Effector CD4-positive, alpha-beta T cell (primary cell): Measurements from ENCODE around the gene NEK1.

Experiments
- DNase-seq: peaks from one replicate; pipeline ENCODE4 v3.0.0-alpha.2; 2020

Gene NEK1

DNA sequence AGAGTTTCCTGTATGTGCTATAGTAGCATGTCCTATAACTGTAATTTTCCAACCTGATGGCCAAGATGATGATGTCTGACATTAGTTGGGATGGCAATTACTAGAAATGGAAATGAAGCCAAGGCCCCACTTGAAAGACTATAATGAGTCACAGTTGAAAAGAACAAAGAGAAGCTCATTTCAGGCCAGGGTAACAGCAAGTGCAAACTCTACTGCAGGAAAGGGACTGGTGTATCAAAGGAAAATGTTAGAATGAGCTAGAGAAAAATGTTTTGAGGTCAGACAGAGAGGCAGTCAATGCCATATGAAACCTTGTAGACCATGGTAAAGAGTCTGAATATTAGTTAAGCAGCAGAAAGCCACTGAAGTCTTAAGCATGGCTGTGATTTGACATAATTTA lies 195.4 kb downstream of the NEK1 start:
- no peak for DNase-seq

DNA sequence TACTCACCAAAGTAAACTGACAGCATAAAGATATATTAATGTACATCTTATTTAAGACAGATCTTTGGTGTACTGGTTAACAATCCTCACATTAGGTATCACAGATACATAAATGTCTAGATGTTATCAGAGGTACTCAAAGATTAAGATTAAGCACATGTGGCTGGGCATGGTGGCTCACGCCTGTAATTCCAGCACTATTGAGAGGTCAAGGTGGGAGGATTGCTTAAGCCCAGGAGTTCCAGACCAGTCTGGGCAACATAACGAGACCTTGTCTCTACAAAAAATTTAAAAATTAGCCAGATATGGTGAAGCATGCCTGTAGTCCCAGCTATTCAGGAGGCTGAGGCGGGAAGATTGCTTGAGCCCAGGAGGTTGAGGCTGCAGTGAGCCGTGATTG lies 195.9 kb downstream of the NEK1 start:
- DNase-seq, result no peak

DNA sequence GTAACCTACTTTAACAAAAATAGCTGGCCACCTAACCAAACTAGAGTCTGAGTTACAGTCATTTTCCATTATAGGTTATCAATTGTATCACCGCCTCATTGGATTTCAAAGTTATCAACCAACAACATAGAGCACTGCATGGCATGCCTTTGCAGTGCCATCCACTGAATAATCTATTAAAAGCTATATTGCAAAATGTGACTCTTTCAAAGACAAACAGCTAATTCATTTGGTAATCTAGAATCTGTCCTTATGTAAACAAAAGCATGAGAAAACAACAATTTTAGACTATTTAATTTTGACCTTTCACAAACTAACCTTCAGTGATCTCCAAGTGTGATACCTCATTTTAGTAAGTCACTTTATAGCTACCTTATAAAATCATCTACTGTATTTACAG lies 197.5 kb downstream of the NEK1 start:
- no peak for DNase-seq

DNA sequence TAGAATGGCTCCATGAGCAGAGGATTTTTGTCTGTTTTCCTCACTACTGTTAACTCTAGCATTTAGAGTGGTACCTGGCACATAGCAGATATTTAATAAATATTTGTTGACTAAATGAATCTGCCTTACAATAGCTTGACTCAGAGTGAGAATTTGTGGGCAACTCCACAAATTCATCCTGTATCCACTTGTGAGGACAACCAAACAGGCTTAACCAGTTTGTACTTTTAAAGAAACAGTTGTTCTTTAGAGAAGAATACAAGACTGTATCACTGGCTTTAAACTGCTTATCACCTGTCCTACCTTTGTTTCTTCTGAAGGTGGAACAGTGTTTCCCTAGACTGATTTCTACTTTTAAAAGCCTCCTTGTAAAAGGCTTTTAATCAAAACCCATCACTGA lies 200.3 kb downstream of the NEK1 start:
- no peak for DNase-seq

DNA sequence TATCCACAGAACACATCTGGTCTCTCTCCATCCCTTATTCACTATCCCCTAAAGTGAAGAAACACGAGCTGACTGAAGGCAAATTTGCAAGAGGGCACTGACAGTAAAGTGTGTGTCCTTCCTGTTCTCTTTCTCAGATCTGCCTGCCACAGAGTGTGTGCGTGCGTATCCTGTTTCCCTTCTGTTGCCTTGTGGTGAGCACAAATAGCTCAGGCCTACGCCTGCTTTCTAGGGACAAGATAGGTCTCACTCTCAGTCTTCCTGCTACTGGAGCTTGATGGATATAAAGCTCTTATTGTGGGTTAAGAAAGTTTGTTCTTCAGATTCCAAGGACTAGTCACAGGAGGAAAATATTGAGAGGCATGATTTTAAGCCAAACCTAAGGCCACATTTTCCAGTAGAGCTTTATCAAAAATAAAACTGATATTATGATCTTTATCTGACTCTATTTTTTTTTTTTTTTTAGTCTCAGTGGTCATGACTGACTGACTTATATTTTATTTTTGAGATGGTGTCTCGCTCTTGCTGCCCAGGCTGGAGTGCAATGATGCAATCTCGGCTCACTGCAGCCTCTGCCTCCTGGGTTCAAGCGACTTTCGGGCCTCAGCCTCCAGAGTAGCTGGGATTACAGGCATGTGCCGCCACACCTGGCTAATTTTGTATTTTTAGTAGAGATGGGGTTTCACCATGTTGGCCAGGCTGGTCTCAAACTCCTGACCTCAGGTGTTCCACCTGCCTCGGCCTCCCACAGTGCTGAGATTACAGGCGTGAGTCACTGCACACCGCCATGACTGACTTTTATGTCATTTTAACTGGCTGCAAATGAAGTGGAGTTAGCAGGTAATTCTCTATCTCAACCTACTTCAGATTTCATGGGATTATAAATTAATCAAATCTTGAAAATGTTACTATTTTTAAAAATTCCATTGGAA lies 201.3 kb downstream of the NEK1 start:
- DNase-seq, result peak; percentile 2

DNA sequence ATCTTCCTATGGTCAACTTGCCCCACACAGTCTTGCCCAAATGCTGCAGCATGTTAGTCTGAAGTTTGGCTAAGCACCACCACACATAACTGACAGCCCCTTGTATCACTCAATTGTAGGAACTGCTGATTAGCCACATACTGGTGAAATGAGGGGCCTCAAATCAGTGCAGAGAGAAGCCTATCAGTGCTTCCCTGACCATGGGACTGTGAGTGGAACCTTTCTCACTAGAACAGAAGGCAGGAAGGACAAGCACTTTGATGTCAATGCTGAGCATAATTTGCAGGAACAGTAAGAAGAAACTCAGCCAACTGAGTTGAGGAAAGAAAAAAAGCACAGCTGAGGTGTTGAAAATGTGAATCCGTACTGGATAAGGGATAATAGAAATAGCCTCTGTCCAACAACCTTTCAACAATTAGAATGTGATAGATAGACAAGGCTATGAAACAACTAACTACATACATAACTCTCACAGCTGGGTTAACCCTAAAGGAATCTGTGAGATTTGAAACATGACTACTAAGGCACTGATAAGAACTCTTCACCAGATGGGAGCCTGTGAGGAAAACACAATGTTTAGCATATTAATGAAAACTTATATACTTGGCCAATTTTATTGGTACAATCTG lies 205.1 kb downstream of the NEK1 start:
- no peak for DNase-seq

DNA sequence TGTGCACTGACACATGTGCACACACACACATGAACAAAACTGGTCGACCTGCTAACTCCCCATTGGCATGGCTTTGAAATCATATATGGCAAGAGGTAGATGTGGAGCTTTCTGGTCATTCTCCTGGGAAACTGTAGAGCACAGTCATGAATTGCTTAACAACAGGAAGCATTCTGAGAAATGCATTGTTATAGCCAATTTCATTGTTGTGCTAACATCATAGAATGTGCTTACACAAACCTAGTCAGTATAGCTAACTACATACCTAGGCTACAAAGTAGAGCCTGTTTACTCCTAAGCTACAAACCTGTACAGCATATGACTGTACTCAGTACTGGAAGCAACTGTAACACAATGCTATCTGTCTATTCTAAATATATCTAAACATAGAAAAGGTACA lies 207.4 kb downstream of the NEK1 start:
- no peak for DNase-seq

DNA sequence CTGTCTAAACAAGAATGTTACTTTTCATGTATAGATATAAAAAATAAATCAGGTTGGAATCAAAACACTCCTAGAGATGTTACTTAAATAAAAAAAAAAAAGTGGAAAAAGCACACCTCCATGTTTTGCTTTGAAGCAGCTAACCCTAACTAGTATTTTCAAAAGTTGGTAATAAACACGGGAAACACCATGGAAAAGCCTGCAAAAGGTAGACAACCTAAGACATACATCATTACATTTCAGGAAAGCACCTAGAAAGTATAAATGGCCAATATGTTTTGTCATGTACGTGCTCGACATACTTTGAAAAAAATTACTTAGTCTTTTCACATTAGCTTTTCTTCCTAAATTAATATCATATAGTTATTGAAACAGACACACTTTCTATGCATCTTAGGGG lies 211.6 kb downstream of the NEK1 start:
- DNase-seq, result no peak

DNA sequence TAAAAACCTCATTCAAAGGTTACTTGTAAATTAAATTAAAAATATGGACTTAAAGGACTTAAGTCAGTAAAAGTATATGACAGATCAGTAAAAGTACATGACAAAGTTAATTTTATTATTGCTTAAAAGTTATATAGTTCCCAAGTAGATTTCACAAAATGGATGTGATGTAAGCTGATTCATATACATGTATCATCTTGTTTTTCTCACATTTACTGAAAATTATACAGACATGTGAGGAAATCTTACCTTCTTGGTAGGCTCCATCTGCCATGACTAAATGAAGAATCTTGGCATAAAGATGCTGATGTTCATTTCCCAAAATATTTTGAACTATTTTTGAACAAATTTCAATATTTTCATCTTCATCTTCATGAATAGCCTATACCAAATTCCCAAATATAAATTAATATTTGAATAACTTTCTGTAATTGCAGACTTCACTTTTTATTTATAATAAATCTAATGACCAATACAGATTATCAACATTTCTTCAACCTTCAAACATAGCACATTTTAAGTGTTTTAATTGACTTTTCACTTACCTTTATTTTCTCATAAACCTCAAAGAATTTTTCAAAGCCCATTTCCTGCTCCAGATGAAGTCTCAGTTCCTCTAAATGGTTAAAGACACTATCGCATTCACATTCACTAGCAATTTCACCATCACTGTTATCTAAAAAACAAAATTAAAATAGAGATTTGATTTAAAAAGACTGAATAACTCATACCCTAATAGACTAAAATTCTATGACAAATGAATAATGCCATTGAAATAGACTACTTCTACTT lies 212.2 kb downstream of the NEK1 start:
- no peak for DNase-seq

DNA sequence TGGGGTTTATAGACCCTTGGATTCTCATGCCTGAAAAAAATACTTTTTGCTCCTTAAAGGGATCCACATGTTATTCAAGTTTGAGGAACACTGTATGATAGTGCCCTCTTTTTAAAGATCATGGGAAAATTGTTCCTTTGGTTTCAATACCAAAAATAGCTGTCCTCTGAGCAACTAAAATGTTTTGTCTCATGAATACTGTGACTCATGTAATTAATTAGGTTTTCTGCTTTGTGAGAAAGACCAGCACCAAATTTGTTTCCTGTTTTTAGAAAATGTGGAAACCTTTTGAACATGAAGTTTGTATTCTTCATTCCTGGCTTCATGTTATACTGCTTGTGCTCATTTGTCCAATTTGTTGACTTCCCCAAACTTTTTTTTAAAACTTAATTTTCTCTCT lies 214.1 kb downstream of the NEK1 start:
- no peak for DNase-seq

DNA sequence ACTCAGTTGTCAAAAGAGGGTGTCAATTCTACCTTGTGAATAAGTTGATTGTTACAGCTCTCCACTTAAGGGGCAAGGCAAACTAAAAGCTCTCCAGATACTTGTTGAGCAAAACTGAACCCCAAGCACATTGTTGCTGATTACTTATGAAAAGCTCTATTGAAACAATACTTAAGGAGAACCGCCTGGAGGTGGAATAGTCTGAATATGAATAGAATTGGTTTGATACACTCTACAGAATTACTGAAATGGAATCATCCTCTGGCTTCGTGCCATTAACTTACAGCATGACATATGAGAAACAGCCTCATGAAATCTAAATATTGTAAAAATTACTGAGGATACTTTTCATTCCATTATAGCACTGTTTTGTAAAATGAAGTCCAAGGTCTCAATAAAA lies 214.6 kb downstream of the NEK1 start:
- DNase-seq, result no peak

DNA sequence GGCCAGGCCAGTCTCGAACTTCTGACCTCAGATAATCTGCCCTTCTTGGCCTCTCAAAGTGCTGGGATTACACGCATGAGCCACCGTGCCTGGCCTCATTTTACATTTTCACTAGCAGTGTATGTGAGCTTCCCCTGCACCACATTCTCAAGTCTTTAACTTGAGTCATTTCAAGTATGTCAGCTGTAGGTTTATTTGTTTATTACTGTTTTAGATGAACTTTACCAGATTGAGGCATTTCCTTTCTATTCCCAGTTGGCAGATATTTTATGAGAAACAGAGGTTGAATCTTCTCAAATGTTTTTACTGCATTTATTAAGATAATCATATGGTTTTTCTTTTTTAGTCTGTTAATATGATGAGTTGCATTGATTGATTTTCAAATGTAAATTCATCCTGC lies 227.0 kb downstream of the NEK1 start:
- no peak for DNase-seq

DNA sequence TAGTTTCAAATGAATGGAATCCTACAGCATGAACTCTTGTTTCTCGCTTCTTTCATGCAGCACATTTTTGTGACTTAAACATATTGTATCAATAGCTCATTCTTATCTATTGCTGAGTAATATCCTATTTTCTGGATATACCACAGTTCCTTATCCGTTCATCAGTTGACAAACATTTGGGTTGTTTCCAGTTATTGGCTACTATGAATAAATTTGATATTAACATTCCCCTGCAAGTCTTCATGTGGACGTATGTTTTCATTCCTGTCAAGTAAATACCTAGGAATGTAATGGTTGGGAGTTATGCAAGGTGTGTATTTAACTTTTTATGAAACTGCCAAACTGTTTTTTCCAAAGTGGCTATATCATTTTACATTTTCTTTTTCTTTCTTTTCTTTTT lies 227.6 kb downstream of the NEK1 start:
- DNase-seq, result no peak

DNA sequence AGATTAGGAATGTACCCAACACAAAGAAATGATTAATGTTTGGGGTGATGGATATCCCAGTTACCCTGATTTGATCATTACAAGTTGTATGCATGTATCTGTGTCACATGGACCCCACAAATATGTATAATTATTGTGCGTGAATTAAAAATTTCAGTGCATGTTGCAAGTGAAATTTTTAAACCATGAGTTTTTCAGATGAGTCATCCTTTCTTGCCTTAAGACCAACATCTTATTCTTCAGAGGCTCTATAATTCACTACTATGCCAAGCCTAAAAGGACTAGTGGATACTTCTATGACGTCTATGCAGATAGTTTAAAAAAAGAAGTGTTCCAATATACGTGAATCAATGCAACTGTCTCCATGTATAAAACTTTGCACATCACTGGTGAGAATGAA lies 228.7 kb downstream of the NEK1 start:
- DNase-seq, result no peak

DNA sequence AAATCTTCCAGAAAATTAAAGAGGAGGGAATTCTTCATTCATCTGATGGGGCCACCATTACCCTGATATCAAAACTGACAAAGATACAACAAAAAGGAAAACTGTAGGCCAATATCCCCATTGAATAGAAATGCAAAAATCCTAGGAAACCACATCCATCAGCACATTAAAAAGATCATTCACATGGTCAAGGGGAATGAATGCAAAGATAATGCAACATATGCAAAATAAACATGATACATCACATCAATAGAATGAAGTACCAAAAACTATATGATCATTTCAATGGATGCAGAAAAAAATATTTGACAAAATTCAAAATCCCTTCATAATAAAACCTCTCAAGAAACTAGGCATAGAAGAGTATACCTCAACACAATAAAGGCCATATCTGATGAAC lies 232.7 kb downstream of the NEK1 start:
- DNase-seq, result no peak

DNA sequence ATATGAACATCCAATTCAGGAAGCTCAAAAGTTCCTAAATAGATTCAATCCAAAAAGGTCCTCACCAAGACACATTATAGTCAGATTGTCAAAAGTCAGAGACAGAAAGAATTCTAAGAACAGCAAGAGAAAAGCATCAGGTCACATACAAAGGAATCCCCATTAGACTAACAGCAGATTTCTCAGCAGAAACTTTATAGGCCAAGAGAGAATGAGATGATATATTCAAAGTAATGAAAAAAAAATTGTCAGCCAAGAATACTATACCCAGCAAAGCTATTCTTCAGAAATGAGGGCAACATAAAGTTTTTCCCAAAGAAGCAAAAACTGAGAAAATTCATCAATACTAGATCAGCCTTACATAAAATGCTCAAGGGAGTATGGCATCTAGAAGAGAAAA lies 235.0 kb downstream of the NEK1 start:
- DNase-seq, result no peak

DNA sequence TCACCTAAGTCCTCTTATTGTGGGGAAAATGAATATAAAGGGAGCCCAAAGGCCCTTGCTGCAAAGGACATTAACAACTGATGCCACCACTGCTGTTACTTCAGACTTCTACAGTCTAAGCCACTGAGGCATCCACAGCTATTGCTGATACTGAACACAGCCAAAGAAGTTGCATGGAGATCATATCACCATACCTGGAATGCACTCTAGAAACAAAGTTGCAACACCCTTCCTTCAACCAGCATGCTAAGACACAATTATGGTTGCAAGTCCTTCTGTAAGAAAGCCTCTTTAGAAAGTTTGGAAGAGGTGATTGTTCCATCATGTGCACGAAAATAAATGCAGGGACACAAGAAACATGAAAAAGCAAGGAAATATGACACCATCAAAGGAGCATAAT lies 236.0 kb downstream of the NEK1 start:
- DNase-seq, result no peak

DNA sequence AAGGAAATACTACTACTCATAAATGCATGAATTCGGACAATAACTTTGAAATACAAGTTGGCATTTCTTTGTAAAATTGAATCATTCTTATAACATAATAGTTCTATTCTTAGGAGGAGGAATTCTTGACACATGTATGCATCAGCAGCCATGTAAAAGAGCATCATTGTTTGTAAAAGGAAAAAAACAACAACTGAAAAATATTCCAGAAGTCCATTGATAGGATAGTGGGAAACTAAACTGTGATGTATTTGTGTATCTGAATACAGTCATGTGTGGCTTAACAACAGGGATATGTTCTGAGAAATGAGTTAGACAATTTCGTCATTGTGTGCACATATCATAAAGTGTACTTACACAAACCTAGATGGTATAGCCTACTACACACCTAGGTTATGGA lies 239.6 kb downstream of the NEK1 start:
- DNase-seq, result no peak

DNA sequence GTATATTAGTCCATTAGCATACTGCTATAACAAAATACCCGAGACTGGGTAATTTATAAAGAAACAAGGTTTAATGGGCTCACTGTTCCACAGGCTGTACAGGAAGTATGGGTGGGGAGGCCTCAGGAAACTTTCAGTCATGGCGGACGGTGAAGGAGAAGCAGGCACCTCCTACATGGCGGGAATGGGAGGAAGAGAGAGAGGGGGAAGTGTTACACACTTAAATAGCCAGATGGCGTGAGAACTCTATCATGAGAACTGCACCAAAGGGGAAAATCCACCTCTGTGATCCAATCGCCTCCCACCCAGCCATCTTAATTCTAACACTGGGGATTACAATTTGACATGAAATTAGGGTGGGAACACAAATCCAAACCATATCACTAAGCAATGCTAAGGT lies 242.7 kb downstream of the NEK1 start:
- DNase-seq, result no peak

DNA sequence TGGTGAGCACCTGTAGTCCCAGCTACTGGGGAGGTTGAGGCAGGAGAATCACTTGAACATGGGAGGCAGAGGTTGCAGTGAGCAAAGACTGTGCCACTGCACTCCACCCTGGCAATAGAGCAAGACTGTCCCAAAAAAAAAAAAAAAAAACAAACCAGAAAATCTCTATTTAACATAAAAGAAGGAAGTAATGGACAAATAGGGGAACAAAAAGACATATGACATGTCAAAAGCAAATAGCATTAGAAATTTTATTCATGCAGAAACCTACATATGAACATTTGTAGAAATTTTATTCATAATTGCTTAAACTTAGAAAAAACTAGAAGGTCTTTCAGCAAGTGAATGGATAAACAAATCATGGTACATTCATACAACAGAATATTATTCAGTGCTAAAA lies 244.6 kb downstream of the NEK1 start:
- DNase-seq, result no peak

DNA sequence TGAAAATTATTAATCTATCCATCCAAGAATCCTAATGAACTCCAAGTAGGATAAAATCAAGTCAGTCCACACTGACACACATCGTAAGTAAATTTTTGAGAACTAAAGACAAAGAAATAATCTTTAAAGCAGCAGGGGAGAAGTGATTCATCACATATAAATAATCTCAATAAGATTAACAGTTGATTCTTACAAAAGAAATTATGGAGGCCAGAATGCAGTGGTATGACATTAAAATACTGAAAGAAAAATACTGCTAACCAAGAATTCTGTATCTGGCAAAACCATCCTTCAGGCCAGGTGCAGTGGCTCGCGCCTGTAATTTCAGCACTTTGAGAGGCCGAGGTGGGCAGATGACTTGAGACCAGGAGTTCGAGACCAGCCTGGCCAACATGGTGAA lies 245.6 kb downstream of the NEK1 start:
- no peak for DNase-seq

DNA sequence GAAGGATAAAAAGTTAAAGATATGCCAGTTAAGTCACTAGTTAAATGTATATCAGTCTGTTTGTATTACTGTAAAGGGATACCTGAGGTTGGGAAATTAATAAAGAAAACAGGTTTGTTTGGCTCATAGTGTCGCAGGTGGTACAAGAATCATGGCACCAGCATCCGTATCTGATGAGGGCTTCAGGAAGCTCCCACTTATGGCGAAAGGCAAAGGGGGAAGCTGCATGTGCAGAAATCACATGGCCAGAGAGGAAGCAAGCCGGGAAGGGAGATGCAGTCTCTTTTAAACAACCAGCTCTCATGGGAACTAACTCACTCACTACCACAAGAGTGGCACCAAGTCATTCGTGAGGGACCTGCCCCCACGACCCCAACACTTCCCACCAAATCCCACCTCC lies 249.8 kb downstream of the NEK1 start:
- no peak for DNase-seq

DNA sequence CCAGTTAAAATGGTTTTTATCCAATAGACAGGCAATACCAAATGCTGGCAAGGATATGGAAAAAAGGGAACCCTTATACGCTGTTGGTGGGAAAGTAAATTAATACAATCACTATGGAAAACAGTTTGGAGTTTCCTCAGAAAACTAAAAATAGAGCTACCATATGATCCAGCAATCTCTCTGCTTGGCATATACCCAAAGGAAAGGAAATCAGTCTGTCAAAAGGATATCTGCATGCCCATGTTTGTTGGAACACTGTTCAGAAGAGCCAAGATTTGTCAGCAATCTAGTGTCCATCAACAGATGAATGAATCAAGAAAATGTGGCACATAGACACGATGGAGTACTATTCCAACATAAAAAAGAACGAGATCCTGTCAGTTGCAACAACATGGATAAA lies 250.6 kb downstream of the NEK1 start:
- DNase-seq, result no peak

DNA sequence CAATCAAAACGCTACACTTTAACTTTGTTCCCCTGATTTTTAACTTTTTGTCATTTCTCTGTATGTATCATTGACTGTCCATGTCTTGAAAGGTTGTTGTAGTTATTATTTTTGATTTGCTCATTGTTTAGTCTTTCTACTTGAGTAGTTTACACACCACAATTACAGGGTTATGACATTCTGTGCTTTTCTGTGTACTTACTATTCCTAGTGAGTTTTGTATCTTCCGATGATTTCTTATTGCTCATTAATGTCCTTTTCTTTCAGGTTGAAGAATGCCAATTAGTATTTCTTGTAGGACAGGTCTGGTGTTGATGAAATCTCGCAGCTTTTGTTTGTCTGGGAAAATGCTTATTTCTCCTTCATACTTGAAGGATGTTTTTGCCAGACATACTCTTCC lies 252.4 kb downstream of the NEK1 start:
- no peak for DNase-seq
